Astrocyte of the spinal cord (primary cell): ENCODE measurements around the gene ASB18.

ENCODE experiments used
- DNase-seq: peaks from one replicate; pipeline ENCODE4 v3.0.0; 2011; ENCODE audit warnings: low read depth, low spot score
- H3K4me3 ChIP-seq: 2 replicates; pipeline ENCODE4 v1.5.1; 2011; ENCODE audit warnings: low read depth, mild to moderate bottlenecking, low read length, moderate library complexity
- CTCF ChIP-seq: IDR thresholded peaks from 2 replicates; pipeline ENCODE4 v1.5.1; 2012; ENCODE audit warnings: low read depth, mild to moderate bottlenecking, low read length, inconsistent platforms
- in situ Hi-C: cut with HindIII; loops from 2 replicates; pipeline ENCODE4 v1.10.0; 2017; ENCODE audit warnings: low sequenced_read_pairs

ASB18 gene

DNA sequence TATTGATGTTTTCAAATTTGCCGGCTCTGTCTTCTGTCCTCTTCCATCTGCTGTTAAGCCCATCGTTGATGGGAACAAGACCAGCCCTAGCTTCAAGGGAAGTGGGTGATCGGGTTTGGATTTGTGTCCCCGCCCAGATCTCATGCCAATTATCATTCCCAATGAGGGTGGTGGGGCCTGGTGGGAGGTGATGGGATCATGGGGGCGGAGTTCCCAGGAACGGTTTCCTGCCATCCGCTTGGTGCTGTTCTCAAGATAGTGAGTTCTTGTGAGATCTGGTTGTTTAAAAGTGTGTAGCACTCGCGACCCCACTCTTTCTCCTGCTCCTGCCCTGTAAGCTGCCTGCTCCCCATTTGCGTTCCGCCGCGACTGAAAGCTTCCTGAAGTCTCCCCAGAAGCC lies 9.5 kb downstream of the ASB18 start:
- no peak for TF ChIP-seq CTCF
- in situ Hi-C loops = no loop called here
- DNase-seq = no peak
- H3K4me3 ChIP-seq = no peak overlapping the region

GRCh38 chr2:236254001-236254400 lies 10.2 kb downstream of the ASB18 start:
- H3K4me3 ChIP-seq = no peak overlapping the region
- no peak for DNase-seq
- TF ChIP-seq CTCF = no peak
- in situ Hi-C loops = no loop called here

DNA sequence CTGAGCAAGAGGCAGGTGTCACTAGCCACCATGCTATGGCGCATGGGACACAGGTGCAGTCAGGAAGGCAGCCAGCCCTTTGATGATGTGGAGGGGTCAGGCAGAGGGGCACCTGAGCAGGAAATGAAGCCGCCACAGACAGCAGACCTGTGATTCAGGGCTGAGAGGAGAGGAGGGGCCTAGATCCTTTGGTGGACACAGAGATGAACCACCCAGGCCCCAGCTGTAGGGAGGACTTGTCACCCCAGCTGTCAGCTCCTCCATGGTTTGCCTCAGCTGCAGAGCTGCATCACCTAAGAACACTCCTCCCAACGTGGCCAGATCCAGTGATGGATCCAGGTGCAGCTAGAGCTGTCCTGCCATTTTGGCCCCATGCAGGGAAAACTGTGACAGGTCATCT lies 11.6 kb downstream of the ASB18 start:
- H3K4me3 ChIP-seq = no peak overlapping the region
- DNase-seq = no peak
- no peak for TF ChIP-seq CTCF

DNA sequence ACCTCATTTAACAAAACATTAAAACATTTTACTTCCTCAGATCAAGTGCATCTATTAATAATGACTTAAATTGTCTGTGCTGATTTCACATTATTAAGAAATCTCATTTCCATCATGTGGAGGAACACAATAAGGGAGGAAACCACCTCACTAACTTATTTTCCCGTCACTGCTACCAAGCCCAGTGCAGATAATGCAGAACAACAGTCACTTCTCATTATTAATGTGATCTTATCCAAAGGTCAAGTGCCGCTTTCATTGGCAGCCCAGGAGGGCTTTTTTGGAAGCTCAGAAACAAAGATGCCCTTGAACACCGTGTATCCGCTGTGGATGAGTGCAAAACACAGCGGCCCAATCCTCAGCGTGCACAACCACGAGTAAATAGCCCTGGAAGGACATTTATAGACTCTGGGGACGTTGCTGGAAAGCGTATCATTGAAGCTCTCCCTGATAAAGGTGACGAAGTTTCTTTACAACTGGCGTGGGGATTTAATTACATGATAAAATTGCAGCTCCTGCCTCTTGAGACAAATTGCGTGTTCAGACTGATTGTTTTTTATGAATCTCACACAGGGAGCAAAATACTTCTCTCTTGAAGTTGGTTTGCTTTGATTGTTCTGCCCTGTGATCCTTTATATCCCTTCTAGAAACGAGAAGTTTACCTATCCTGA lies 13.2 kb downstream of the ASB18 start:
- no peak for TF ChIP-seq CTCF
- DNase-seq = no peak

More for the DNA sequence above, 11.6 kb downstream of the ASB18 start:
- in situ Hi-C loops = no loop called here

GRCh38 chr2:236250286-236250685 lies 13.9 kb downstream of the ASB18 start:
- TF ChIP-seq CTCF = no peak
- in situ Hi-C loops = no loop called here
- no peak for DNase-seq
- no peak overlapping the region for H3K4me3 ChIP-seq

More for the DNA sequence above, 13.2 kb downstream of the ASB18 start:
- in situ Hi-C loops = no loop called here
- H3K4me3 ChIP-seq = no peak overlapping the region

- in situ Hi-C loops = no loop called here
- H3K4me3 ChIP-seq = no peak overlapping the region
- DNase-seq = no peak
- no peak for TF ChIP-seq CTCF
Measured at GRCh38 chr2:236249066-236249465, 15.1 kb downstream of the ASB18 start.
